ENCODE data around the gene ABCA3. TPM values are rescaled to one million over a fixed set of nuclear protein-coding genes. Genes with fewer than 3 reads are reported as not detected.

Gene ABCA3
- total RNA-seq, 2 experiments from 2014 or later, result 2.9 to 3.6 TPM

GRCh38 chr16:2275476-2276367, 64.8 kb downstream of the ABCA3 start:
- no peaks in the 10 kb centered on the region for H3K4me1 Mint-ChIP-seq (ENCODE audit: low read depth)
- no peaks in the 10 kb centered on the region for H3K27me3 Mint-ChIP-seq
- DNase-seq, result no peak
- no peak overlapping the region for H3K27ac Mint-ChIP-seq
- POLR2A ChIA-PET, result interaction anchor here (1.0 to 1.3 kb wide), 3 partner anchors 18 to 221 kb away, joined by 3 to 5 read pairs (median 3); no protein-coding TSS in a partner anchor
- H3K4me3 Mint-ChIP-seq, result no peak overlapping the region
- no peaks in the 10 kb centered on the region for H3K36me3 Mint-ChIP-seq (ENCODE audit: low read depth)
- ATAC-seq, result no peak
- H3K9me3 Mint-ChIP-seq, result no peaks in the 10 kb centered on the region
- TF ChIP-seq CTCF (IDR thresholded peaks at IDR 0.05), result no peak
- CTCF ChIA-PET, result no interaction called here
- intact Hi-C loops (cut with micrococcal nuclease), result no loop called here

DNA sequence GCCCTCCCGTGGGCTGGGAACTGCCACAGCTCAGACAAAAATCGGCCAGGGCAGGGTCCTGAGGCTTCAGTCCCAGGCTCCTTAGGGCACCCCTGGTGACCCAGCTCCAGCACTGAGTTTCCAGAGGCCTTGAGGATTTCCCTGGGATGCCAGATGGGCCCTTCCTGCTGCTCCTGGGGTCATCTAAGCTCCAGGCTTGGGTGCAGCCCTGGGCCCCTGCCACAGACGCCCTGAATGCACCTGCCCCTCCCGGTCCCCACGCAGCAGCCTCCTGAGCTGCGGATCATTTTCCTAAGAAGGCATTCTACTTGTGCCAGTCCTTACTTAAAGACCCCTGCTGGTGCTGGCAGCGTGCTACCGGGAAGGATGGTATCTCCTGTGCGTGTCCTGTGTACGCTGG, 66.6 kb downstream of the ABCA3 start:
- no peak overlapping the region for H3K4me3 Mint-ChIP-seq
- peaks cover 9% of the 10 kb centered on the region for H3K4me1 Mint-ChIP-seq (ENCODE audit: low read depth)
- TF ChIP-seq CTCF (IDR thresholded peaks at IDR 0.05), result no peak
- DNase-seq (no peak), ATAC-seq (no peak)
- ChIA-PET CTCF (no interaction called here), POLR2A (no interaction called here)
- H3K27ac Mint-ChIP-seq, result no peak overlapping the region
- intact Hi-C loops (cut with micrococcal nuclease), result no loop called here
- H3K36me3 Mint-ChIP-seq (ENCODE audit: low read depth), result no peaks in the 10 kb centered on the region
- no peaks in the 10 kb centered on the region for H3K9me3 Mint-ChIP-seq
- no peaks in the 10 kb centered on the region for H3K27me3 Mint-ChIP-seq

DNA sequence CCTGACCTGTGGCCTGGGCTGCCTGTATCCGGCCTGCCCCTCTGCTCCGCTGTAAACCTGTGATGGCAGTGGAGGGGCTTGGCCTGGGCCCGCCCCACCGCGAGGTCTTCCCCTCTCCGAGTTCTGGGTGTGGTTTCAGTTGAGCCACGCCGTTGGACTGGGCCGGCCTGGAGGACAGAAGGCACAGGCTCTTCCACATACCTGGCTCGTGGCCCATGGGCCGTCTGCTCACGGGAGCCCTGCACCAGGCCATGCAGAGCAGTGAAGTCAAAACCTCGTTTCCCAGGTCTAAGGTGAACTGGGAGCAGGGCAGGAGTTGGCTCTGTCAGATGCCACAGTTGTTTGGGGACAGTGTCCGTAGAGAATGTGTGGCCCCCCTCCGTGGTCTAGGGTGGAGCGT, 67.0 kb downstream of the ABCA3 start:
- H3K36me3 Mint-ChIP-seq (ENCODE audit: low read depth), result no peaks in the 10 kb centered on the region
- no peaks in the 10 kb centered on the region for H3K27me3 Mint-ChIP-seq
- POLR2A ChIA-PET, result no interaction called here
- DNase-seq, result no peak
- peaks cover 11% of the 10 kb centered on the region for H3K4me1 Mint-ChIP-seq (ENCODE audit: low read depth)
- CTCF ChIA-PET, result no interaction called here
- intact Hi-C loops (cut with micrococcal nuclease), result no loop called here
- no peak overlapping the region for H3K4me3 Mint-ChIP-seq
- TF ChIP-seq CTCF (IDR thresholded peaks at IDR 0.05), result no peak
- no peak for ATAC-seq
- H3K9me3 Mint-ChIP-seq, result no peaks in the 10 kb centered on the region
- no peak overlapping the region for H3K27ac Mint-ChIP-seq

DNA sequence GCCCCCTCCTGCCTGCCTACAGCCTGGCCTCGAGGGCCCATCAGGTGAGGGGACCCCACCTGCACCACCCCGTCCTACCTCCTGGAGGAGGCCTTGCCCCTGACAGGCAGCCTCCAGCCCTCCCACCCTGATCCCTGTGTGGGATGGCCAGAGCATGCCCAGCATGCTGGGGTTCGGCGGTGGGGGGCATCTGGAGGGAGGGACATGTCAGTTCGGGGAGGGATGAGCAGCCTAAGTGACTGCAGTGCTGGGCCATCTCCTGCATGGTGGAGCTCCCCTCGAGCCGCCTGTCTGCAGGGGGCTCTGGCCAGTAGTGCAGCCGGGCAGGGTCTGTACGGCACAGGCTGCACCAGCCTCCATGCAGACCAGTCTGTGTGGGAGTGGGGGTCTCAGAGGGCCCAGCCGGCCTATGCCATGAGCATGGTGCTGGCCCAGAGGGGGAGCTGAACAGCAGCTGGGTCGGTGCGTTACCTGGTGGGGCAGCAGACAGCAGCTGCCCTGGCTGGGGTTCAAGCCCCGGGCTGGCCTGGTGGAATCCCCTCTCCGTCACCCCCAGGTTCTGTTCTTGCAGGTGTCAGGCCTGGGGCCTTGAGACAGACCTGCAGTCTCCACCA, 68.6 kb downstream of the ABCA3 start:
- ATAC-seq (no peak), DNase-seq (no peak)
- Mint-ChIP-seq H3K4me3 (no peak overlapping the region), H3K36me3 (ENCODE audit: low read depth) (peaks cover 8% of the 10 kb centered on the region), H3K9me3 (no peaks in the 10 kb centered on the region), H3K4me1 (ENCODE audit: low read depth) (peaks cover 11% of the 10 kb centered on the region), H3K27ac (no peak overlapping the region), H3K27me3 (no peaks in the 10 kb centered on the region)
- ChIA-PET CTCF (interaction anchor here (0.9 kb wide), 1 partner anchor 20 kb away, joined by 3 read pairs; the partner anchor contains the start of gene ECI1), POLR2A (interaction anchor here (0.9 to 2.3 kb wide), 3 partner anchors 11 to 117 kb away, joined by 3 to 7 read pairs (median 6); partner anchors contain the start of genes BRICD5 and TRAF7)
- intact Hi-C loops (cut with micrococcal nuclease), result no loop called here
- no peak for TF ChIP-seq CTCF (IDR thresholded peaks at IDR 0.05)
